ENCODE measurements around the gene CCL5.

Gene CCL5

GRCh38 chr17:35879773-35880654 is at the start of gene CCL5:
Gene CCL5 (minus strand): TSS chr17:35880360.
- H3K4me3 ChIP-seq (ENCODE audit: low read length): peak within 1 kb of the TSS; percentile 53
- H3K9ac ChIP-seq (ENCODE audit: low read length): peak within 1 kb of the TSS; percentile 51; the same call in 1 of the 2 replicates

GRCh38 chr17:35927714-35928113 is 47.6 kb upstream of the CCL5 start:
- Histone ChIP-seq H3K9ac (ENCODE audit: low read length) (no peak overlapping the region), H3K27me3 (ENCODE audit: low read depth, low read length) (no peaks in the 10 kb centered on the region), H4K20me1 (ENCODE audit: insufficient read depth, low read length) (no peaks in the 10 kb centered on the region), H3K4me3 (ENCODE audit: low read length) (no peak overlapping the region), H3K27ac (ENCODE audit: low read length) (no peak overlapping the region), H3K4me2 (ENCODE audit: low read length) (no peak overlapping the region), H3K36me3 (replicated peaks; ENCODE audit: low read depth, low read length) (peaks cover 24% of the 10 kb centered on the region), H3K4me1 (ENCODE audit: low read length) (peaks cover 36% of the 10 kb centered on the region), H3K79me2 (ENCODE audit: low read length) (no peaks in the 10 kb centered on the region), H2AFZ (ENCODE audit: low read depth, low read length) (no peak overlapping the region), H3K9me3 (ENCODE audit: insufficient read depth, low read length) (no peaks in the 10 kb centered on the region)
- no peak for TF ChIP-seq CTCF (IDR thresholded peaks at IDR 0.05; ENCODE audit: low read depth, low read length)

More at GRCh38 chr17:35879773-35880654, at the start of gene CCL5:
- H3K36me3 ChIP-seq (replicated peaks; ENCODE audit: low read depth, low read length): no peaks in the 10 kb centered on the region
- no peaks in the 10 kb centered on the region for H3K9me3 ChIP-seq (ENCODE audit: insufficient read depth, low read length)
- H3K27me3 ChIP-seq (ENCODE audit: low read depth, low read length): no peaks in the 10 kb centered on the region
- peaks cover 20% of the 10 kb centered on the region for H3K4me1 ChIP-seq (ENCODE audit: low read length)
- no peaks in the 10 kb centered on the region for H4K20me1 ChIP-seq (ENCODE audit: insufficient read depth, low read length)
- TF ChIP-seq EZH2phosphoT487 (IDR thresholded peaks at IDR 0.05; ENCODE audit: low read depth) (no peak), CTCF (IDR thresholded peaks at IDR 0.05; ENCODE audit: low read depth, low read length) (no peak)
- no peaks in the 10 kb centered on the region for H3K79me2 ChIP-seq (ENCODE audit: low read length)
- peak within 1 kb of the TSS; percentile 70 for H3K27ac ChIP-seq (ENCODE audit: low read length)
- peak within 1 kb of the TSS; percentile 62 for H2AFZ ChIP-seq (ENCODE audit: low read depth, low read length)
- peak within 1 kb of the TSS; percentile 65 for H3K4me2 ChIP-seq (ENCODE audit: low read length)

- Histone ChIP-seq H3K27me3 (ENCODE audit: low read depth, low read length) (no peaks in the 10 kb centered on the region), H3K27ac (ENCODE audit: low read length) (peak overlapping the region; percentile 33; the same call in 1 of the 2 replicates), H3K4me2 (ENCODE audit: low read length) (peak overlapping the region; percentile 22; the same call in 1 of the 2 replicates), H3K9me3 (ENCODE audit: insufficient read depth, low read length) (no peaks in the 10 kb centered on the region), H2AFZ (ENCODE audit: low read depth, low read length) (no peak overlapping the region), H3K4me3 (ENCODE audit: low read length) (no peak overlapping the region), H3K9ac (ENCODE audit: low read length) (no peak overlapping the region), H3K4me1 (ENCODE audit: low read length) (peaks cover 23% of the 10 kb centered on the region), H3K36me3 (replicated peaks; ENCODE audit: low read depth, low read length) (peaks cover 47% of the 10 kb centered on the region), H4K20me1 (ENCODE audit: insufficient read depth, low read length) (no peaks in the 10 kb centered on the region), H3K79me2 (ENCODE audit: low read length) (no peaks in the 10 kb centered on the region)
- TF ChIP-seq CTCF (IDR thresholded peaks at IDR 0.05; ENCODE audit: low read depth, low read length): no peak
- TF ChIP-seq EZH2phosphoT487 (IDR thresholded peaks at IDR 0.05; ENCODE audit: low read depth): no peak
These were observed 43.5 kb upstream of the CCL5 start for GRCh38 chr17:35923609-35924114.

- Histone ChIP-seq H3K9ac (ENCODE audit: low read length) (no peak overlapping the region), H3K4me3 (ENCODE audit: low read length) (no peak overlapping the region), H3K36me3 (replicated peaks; ENCODE audit: low read depth, low read length) (peaks cover 43% of the 10 kb centered on the region), H3K27me3 (ENCODE audit: low read depth, low read length) (no peaks in the 10 kb centered on the region), H4K20me1 (ENCODE audit: insufficient read depth, low read length) (no peaks in the 10 kb centered on the region), H2AFZ (ENCODE audit: low read depth, low read length) (no peak overlapping the region), H3K4me2 (ENCODE audit: low read length) (no peak overlapping the region), H3K4me1 (ENCODE audit: low read length) (peaks cover 14% of the 10 kb centered on the region), H3K79me2 (ENCODE audit: low read length) (no peaks in the 10 kb centered on the region), H3K9me3 (ENCODE audit: insufficient read depth, low read length) (no peaks in the 10 kb centered on the region), H3K27ac (ENCODE audit: low read length) (no peak overlapping the region)
- no peak for TF ChIP-seq CTCF (IDR thresholded peaks at IDR 0.05; ENCODE audit: low read depth, low read length)
- TF ChIP-seq EZH2phosphoT487 (IDR thresholded peaks at IDR 0.05; ENCODE audit: low read depth): no peak
These were observed 40.1 kb upstream of the CCL5 start for GRCh38 chr17:35920229-35920628.

All from OCI-LY3 (cell line).